ENCODE results near the gene SIN3B. TPM values are rescaled to one million over a fixed set of nuclear protein-coding genes. Genes with fewer than 3 reads are reported as not detected.

SIN3B gene
- total RNA-seq, 1 donor from 2014 or later: 68.5 TPM

GRCh38 chr19:16868423-16869130, 39.4 kb downstream of the SIN3B start:
- Histone ChIP-seq H3K4me1 (peaks cover 3% of the 10 kb centered on the region), H3K9me3 (no peaks in the 10 kb centered on the region), H3K27me3 (no peaks in the 10 kb centered on the region), H3K4me3 (no peak overlapping the region), H3K27ac (no peak overlapping the region), H3K36me3 (peaks cover 0 to 91% of the 10 kb centered on the region in 2 donors)
- TF ChIP-seq POLR2AphosphoS5 (IDR thresholded peaks at IDR 0.05; ENCODE audit: insufficient read depth in 1 of 2, low read depth in 1 of 2): no peak
- TF ChIP-seq POLR2A (IDR thresholded peaks at IDR 0.05): no peak
- no peak for TF ChIP-seq CTCF (IDR thresholded peaks at IDR 0.05)
- intact Hi-C loops (cut with DNase I): no loop called here
- DNase-seq (ENCODE audit: extremely low spot score in 2 of 2): no peak

- no peak overlapping the region for H3K27ac ChIP-seq
- no peak overlapping the region for H3K4me3 ChIP-seq
- TF ChIP-seq POLR2AphosphoS5 (IDR thresholded peaks at IDR 0.05; ENCODE audit: insufficient read depth in 1 of 2, low read depth in 1 of 2) (no peak), POLR2A (IDR thresholded peaks at IDR 0.05) (no peak), CTCF (IDR thresholded peaks at IDR 0.05) (no peak)
- H3K9me3 ChIP-seq: no peaks in the 10 kb centered on the region
- intact Hi-C loops (cut with DNase I): no loop called here
- peaks cover 0 to 88% of the 10 kb centered on the region in 2 donors for H3K36me3 ChIP-seq
- H3K27me3 ChIP-seq: no peaks in the 10 kb centered on the region
- H3K4me1 ChIP-seq: peaks cover 11% of the 10 kb centered on the region
- no peak for DNase-seq (ENCODE audit: extremely low spot score in 2 of 2)
Observed at GRCh38 chr19:16869331-16869972, 40.3 kb downstream of the SIN3B start.

- DNase-seq (ENCODE audit: extremely low spot score in 2 of 2): no peak
- peaks cover 17% of the 10 kb centered on the region for H3K4me1 ChIP-seq
- intact Hi-C loops (cut with DNase I): no loop called here
- TF ChIP-seq POLR2AphosphoS5 (IDR thresholded peaks at IDR 0.05; ENCODE audit: insufficient read depth in 1 of 2, low read depth in 1 of 2) (peak in 1 of 2 donors; percentile 63), POLR2A (IDR thresholded peaks at IDR 0.05) (no peak)
- H3K9me3 ChIP-seq: no peaks in the 10 kb centered on the region
- H3K27me3 ChIP-seq: no peaks in the 10 kb centered on the region
- H3K4me3 ChIP-seq: no peak overlapping the region
- H3K36me3 ChIP-seq: peaks cover 0 to 74% of the 10 kb centered on the region in 2 donors
- H3K27ac ChIP-seq: peak overlapping the region; percentile 12
Observed at GRCh38 chr19:16871871-16872270, 42.7 kb downstream of the SIN3B start.

- TF ChIP-seq POLR2AphosphoS5 (IDR thresholded peaks at IDR 0.05; ENCODE audit: insufficient read depth in 1 of 2, low read depth in 1 of 2) (no peak), POLR2A (IDR thresholded peaks at IDR 0.05) (no peak), CTCF (IDR thresholded peaks at IDR 0.05) (no peak)
- peaks cover 17% of the 10 kb centered on the region for H3K4me1 ChIP-seq
- H3K27me3 ChIP-seq: no peaks in the 10 kb centered on the region
- DNase-seq (ENCODE audit: extremely low spot score in 2 of 2): no peak
- intact Hi-C loops (cut with DNase I): no loop called here
- H3K27ac ChIP-seq: no peak overlapping the region
- H3K36me3 ChIP-seq: peaks cover 0 to 74% of the 10 kb centered on the region in 2 donors
- H3K9me3 ChIP-seq: no peaks in the 10 kb centered on the region
- no peak overlapping the region for H3K4me3 ChIP-seq
Observed at GRCh38 chr19:16872728-16873127, 43.5 kb downstream of the SIN3B start.

- peaks cover 0 to 74% of the 10 kb centered on the region in 2 donors for H3K36me3 ChIP-seq
- no peak for DNase-seq (ENCODE audit: extremely low spot score in 2 of 2)
- no peak for TF ChIP-seq POLR2A (IDR thresholded peaks at IDR 0.05)
- TF ChIP-seq CTCF (IDR thresholded peaks at IDR 0.05): no peak
- TF ChIP-seq POLR2AphosphoS5 (IDR thresholded peaks at IDR 0.05; ENCODE audit: insufficient read depth in 1 of 2, low read depth in 1 of 2): no peak
- no peak overlapping the region for H3K27ac ChIP-seq
- H3K4me1 ChIP-seq: peaks cover 17% of the 10 kb centered on the region
- no peaks in the 10 kb centered on the region for H3K27me3 ChIP-seq
- intact Hi-C loops (cut with DNase I): no loop called here
- no peak overlapping the region for H3K4me3 ChIP-seq
- H3K9me3 ChIP-seq: no peaks in the 10 kb centered on the region
Observed at GRCh38 chr19:16873594-16873993, 44.4 kb downstream of the SIN3B start.

All from vagina (tissue), 2 donors.